Right renal pelvis (tissue), 4 donors: ENCODE measurements around the gene IMP4. TPM values are rescaled to one million over a fixed set of nuclear protein-coding genes. Genes with fewer than 3 reads are reported as not detected.

Experiments
- DNase-seq, 4 donors: peaks; one replicate each; pipeline ENCODE4 v3.0.0-alpha.2; 2013; ENCODE audit warnings: low read depth in 4 of 4, low spot score in 3 of 4, missing footprints in 1 of 4
- polyA plus RNA-seq, 4 donors: library from polyadenylated mRNA; unstranded; fragments of 120-200 nt; gene quantifications; one replicate each; pipeline ENCODE4 v1.2.1, GENCODE V29; 2013; ENCODE audit not compliant: insufficient read length in 4 of 4

Gene IMP4
- polyA plus RNA-seq, 4 donors = 36.4 to 44.2 (median 37.8) TPM

- peak in 1 of 4 donors; percentile 7 for DNase-seq
These were observed 49.4 kb downstream of the IMP4 start for GRCh38 chr2:130391872-130392670.

GRCh38 chr2:130393318-130393910 is 50.7 kb downstream of the IMP4 start:
- no peak for DNase-seq

Other genes with a start within 250 kb of the IMP4 start
- gene POTEF, start 213.7 kb upstream of the IMP4 start, polyA plus RNA-seq = under 1 TPM in 1 of 4 donors, not detected in 3; 0.18 TPM
- 10 to 100 TPM; 10.8 to 15.1 (median 13.5) TPM for gene CCDC74B, start 197.8 kb upstream of the IMP4 start, polyA plus RNA-seq
- 10 to 100 TPM; 55.7 to 72.9 (median 64.4) TPM for gene SMPD4, start 161.3 kb upstream of the IMP4 start, polyA plus RNA-seq
- 100 to 1,000 TPM in 3 of 4 donors, 10 to 100 TPM in 1; 79.5 to 179 (median 106) TPM for gene MZT2B, start 160.6 kb upstream of the IMP4 start, polyA plus RNA-seq
- gene TUBA3E, start 144.5 kb upstream of the IMP4 start, polyA plus RNA-seq = under 1 TPM in 3 of 4 donors, not detected in 1; 0.04 to 0.21 (median 0.13) TPM
- gene PTPN18, start 13.2 kb downstream of the IMP4 start, polyA plus RNA-seq = 10 to 100 TPM; 25.9 to 37.9 (median 30.2) TPM
- gene POTEI, start 166.4 kb downstream of the IMP4 start, polyA plus RNA-seq = under 1 TPM in 3 of 4 donors, not detected in 1; 0.04 to 0.10 (median 0.06) TPM
- gene CFC1B, start 178.3 kb downstream of the IMP4 start, polyA plus RNA-seq = not detected